Measurements from ENCODE around the gene IRS4. TPM values are rescaled to one million over a fixed set of nuclear protein-coding genes. Genes with fewer than 3 reads are reported as not detected.

IRS4 gene
- total RNA-seq, 2 donors from 2014 or later = not detected

DNA sequence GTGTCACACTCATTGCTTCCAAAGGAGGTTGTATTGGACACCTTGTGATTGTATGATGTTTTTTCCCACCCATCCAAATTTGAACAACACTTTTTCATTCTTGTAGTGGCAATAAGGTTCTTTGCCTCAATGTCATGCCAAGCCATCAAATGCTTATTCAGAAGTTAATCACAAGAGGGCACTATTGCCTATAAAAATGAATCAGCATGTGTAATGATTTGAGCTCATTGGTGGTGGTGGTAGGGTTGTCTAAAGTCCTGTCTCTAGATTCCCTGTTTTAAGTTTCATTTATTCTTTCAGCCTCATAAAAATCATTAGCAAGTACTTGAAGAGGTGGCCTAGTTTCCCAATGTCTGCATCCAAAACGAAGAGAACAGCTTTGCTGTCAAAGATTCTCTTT is 37.0 kb downstream of the IRS4 start:
- H3K36me3 ChIP-seq = no peaks in the 10 kb centered on the region
- H3K27me3 ChIP-seq = no peaks in the 10 kb centered on the region
- no peaks in the 10 kb centered on the region for H3K4me1 ChIP-seq
- no peak overlapping the region for H3K4me3 ChIP-seq
- DNase-seq (ENCODE audit: low spot score) = no peak
- H3K27ac ChIP-seq = no peak overlapping the region
- H3K9me3 ChIP-seq = no peaks in the 10 kb centered on the region
- TF ChIP-seq, protein P1, sequence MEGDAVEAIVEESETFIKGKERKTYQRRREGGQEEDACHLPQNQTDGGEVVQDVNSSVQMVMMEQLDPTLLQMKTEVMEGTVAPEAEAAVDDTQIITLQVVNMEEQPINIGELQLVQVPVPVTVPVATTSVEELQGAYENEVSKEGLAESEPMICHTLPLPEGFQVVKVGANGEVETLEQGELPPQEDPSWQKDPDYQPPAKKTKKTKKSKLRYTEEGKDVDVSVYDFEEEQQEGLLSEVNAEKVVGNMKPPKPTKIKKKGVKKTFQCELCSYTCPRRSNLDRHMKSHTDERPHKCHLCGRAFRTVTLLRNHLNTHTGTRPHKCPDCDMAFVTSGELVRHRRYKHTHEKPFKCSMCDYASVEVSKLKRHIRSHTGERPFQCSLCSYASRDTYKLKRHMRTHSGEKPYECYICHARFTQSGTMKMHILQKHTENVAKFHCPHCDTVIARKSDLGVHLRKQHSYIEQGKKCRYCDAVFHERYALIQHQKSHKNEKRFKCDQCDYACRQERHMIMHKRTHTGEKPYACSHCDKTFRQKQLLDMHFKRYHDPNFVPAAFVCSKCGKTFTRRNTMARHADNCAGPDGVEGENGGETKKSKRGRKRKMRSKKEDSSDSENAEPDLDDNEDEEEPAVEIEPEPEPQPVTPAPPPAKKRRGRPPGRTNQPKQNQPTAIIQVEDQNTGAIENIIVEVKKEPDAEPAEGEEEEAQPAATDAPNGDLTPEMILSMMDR (IDR thresholded peaks at IDR 0.05) = peak in 1 of 2 donors; percentile 46

DNA sequence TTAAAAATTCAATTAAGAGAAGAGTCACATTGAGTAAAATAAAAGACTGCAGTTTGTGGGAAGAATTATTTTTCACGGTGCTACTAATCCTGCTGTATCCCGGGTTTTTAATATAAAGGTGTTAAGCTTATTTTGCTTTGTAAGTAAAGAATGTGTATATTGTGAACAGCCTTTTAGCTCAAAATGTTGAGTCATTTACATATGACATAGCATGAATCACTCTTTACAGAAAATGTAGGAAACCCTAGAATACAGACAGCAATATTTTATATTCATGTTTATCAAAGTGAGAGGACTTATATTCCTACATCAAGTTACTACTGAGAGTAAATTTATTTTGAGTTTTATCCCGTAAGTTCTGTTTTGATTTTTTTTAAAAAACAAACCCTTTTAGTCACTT is 39.7 kb downstream of the IRS4 start:
- DNase-seq (ENCODE audit: low spot score) = no peak
- H3K27ac ChIP-seq = no peak overlapping the region
- no peaks in the 10 kb centered on the region for H3K4me1 ChIP-seq
- H3K4me3 ChIP-seq = no peak overlapping the region
- no peaks in the 10 kb centered on the region for H3K9me3 ChIP-seq
- TF ChIP-seq, protein P1 (IDR thresholded peaks at IDR 0.05) = no peak
- no peaks in the 10 kb centered on the region for H3K27me3 ChIP-seq
- H3K36me3 ChIP-seq = no peaks in the 10 kb centered on the region
